ENCODE measurements around the gene ECT2.
"Not testable (repeated sequence)": the region's sequence is repeated elsewhere in the genome, so short reads cannot be mapped to it uniquely, and the experiment has no call there.

ECT2 gene

DNA sequence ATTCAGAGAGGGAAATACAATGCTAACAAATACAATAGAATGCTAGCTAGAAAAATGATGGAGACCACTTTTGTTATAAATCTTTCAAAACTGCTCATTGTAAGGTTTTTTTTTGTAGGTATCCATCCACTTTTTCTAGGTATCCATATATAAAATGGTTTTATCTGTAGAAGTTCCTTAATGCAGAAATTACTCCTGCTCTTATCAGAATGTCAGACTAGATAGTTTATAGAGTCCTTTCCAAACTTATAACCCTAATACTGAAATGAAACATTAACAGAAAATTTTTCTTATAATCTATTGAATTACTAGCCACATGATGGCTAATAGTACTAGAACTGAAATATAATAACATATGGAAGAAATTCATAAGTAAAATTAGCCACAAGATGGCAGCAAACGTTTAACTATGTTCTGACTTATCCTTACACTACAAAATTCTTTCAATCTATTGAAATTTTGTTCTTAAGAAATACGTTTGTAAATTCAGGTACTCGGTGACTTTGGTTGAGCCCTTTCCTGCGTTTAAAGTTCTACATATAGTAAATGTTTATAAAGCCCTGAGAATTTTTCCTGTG is 58.5 kb downstream of the ECT2 start:
- DNase-seq (ENCODE audit: low read depth in 2 of 2) = no peak

DNA sequence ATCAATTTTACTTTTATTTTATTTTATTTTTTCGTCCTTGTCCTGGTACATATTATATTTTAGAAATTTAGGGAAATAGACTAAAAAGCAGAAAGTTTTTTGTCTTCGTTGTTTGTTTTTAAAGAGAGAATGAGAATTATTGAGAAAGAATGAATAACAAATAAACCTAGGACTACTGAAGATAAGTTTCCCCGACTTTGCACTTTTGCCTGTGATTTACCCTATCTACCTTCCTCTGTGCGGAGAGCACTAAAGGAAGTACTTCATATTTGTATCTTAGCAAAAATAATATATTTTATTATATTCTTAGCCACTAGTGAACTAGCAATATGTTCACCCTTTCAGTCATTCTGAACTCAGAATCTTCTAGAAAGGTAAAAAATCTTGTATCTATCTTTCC is 60.6 kb downstream of the ECT2 start:
- no peak for DNase-seq (ENCODE audit: low read depth in 2 of 2)

DNA sequence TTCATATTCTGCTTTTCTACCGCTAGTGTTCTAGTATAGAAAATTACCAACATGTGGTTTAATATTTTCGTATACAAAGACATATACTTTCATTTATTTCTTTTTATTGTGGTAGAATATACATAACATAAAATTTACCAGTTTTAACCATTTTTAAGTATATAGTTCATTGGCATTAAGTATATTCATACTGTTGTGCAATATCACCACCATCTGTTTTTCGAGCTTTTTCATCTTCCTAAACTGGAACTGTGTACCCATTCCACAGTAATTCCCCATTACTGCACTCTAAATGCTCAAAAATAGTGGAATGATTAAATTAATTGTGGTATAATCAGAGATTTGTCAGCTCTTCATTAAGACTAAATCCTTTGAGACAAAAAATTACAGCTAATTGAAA is 62.9 kb downstream of the ECT2 start:
- no peak for DNase-seq (ENCODE audit: low read depth in 2 of 2)

DNA sequence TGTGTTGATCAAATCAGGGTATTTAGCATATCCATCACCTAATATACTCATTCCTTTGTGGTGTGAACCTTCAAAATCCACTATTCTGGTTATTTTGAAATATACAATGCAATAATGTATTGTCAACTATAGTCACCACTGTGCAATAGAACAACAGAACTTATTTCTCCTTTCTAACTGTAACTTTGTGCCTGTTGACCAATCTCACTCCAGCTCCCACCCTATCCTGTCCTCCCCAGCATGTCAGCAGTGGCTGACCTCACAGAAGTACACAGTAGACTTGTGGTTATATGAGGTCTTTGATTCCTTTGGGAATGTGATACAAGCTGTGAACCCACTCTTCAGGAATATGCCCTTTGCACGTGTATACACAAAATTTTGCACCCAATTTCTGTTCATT is 64.2 kb downstream of the ECT2 start:
- no peak for DNase-seq (ENCODE audit: low read depth in 2 of 2)

DNA sequence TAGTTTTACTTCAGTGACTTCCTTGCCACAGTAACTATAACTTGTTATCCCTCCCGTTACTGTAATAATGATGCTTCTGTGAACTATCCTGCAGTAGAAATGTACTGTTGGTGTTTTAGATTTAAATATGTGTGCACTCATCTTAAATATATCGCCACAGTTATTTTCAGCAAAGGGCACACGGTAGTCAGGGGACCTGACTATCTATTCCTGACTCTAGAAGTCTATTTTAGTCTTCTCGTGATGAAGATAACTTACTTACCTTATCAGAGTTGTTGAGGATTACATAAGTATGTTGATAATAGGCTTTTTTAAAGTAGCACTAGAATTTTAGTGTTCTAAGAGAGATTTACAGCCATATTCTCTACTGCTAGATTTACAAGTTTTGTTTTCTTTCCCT is 65.3 kb downstream of the ECT2 start:
- no peak for DNase-seq (ENCODE audit: low read depth in 2 of 2)

DNA sequence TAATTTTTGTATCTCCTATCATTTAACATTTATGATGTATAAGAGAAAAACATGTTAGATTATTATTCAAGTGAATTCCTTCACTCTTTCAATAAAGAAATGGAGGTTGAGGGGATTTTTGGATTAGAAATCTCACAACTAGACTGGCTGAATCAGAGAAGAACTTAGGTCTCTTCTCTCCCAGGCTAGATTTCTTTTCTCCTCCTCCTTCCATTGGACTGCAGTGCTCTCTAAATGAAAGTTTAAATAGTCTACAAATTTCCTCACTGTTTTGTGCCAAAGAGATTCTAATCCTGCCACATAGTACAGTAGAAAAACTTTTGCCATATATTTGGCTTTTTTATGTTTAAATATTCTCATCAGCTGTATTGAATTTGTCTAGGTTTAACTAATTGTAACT is 65.8 kb downstream of the ECT2 start:
- DNase-seq (ENCODE audit: low read depth in 2 of 2) = no peak

DNA sequence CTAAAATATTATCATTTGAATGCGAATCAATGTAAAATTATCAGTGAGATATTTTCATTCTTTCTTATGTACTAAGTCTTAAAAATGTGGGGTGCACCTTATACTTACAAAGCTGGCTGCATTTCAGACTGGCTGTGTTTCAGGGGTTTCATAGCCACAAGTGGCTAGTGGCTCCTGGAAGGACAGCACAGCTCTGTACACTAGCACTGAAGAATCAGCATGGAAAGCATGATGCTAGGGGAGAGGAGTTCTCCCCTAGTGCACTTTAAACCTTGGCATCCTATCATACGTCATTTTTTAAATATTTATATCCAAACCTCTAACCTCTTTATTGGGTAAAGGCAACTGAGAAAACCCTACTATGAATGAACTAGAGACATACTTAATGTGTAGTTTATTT is 66.4 kb downstream of the ECT2 start:
- DNase-seq (ENCODE audit: low read depth in 2 of 2) = no peak

DNA sequence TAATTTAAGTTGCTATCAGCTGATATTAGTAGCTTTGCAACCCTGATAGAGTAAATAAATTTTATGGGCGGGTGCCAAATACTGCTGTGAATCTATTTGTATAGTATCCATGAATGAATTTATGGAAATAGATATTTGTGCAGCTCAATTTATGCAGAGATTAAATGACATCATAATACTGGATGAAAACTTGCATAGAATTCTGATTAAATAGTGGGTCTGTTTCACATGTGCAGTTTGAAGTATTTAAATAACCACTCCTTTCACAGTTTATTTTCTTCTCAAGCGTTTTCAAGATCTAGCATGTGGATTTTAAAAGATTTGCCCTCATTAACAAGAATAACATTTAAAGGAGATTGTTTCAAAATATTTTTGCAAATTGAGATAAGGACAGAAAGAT is 70.0 kb downstream of the ECT2 start:
- DNase-seq (ENCODE audit: low read depth in 2 of 2) = no peak

DNA sequence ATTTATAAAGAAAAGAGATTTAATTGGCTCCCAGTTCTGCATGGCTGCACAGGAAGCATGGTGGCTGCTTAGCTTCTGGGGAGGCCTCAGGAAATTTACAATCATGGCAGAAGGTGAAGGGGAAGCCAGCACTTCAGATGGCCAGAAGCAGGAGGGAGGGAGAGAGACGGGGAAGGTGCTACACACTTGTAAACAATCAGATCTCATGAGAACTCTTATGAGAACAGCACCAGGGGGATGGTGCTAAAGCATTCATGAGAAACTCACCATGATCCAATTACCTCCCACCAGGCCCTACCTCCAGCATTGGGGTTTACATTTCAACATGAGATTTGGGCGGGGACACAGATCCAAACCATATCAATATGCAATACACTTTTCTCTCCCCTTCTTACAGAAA is 73.7 kb downstream of the ECT2 start:
- DNase-seq (ENCODE audit: low read depth in 2 of 2) = no peak

DNA sequence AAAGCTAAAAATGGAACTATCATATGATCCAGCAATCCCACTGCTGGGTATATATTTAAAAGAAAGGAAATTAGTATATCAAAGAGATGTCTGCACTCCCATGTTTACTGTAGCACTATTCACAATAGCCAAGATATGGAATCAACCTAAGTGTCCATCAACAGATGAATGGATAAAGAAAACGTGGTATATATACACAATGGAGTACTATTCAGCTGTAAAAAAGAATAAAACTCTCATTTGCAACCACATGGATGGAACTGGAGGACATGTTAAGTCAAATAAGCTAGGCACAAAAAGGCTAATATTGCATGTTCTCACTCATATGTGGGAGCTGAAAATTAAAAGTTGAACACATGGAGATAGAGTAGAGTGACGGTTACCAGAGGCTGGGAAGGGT is 76.7 kb downstream of the ECT2 start:
- not testable (repeated sequence) for DNase-seq (ENCODE audit: low read depth in 2 of 2)

DNA sequence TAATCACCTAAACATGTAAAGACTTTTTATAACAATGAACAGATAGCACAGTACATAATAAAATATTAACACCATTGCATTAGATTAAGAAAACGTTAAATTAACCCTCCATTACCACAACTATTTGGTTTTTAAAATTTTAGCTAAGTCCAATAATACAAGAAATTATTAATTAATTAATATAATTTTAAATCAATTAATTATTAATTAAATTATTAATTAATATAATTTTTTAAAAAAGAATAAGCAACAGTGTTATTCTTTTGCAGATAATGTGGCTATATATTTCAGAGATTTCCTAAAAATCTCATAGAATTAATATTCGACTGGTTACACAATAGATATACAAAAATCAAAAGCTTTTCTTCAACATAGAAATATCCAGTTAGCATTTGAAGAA is 82.5 kb downstream of the ECT2 start:
- DNase-seq (ENCODE audit: low read depth in 2 of 2) = no peak

DNA sequence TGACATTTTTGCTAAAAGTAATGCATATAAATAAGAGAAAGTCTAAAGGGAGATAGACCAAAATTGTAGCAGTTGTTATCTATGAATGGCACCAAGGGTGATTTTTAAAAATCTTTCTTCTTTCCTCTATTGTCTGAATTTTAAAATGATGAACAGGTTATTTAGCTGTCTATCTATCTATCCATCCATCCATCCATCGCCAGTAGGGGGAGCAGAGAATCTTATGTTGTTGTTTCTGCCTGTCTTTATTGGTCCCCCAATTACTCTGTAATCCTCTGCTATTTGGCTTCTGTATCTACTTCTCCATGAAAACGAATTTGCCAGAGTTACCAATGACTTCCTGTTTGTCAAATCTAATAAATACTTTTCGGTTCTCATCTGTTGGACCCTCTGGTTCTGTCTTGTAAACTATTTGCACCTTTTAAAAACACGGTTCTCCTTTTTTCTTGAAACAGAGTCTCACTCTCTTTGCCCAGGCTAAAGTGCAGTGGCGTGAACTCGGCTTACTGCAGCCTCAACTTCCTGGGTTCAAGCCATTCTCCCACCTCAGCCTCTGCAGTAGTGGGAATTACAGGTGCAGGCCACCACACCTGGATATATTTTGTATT is 86.0 kb downstream of the ECT2 start:
- no peak for DNase-seq (ENCODE audit: low read depth in 2 of 2)

DNA sequence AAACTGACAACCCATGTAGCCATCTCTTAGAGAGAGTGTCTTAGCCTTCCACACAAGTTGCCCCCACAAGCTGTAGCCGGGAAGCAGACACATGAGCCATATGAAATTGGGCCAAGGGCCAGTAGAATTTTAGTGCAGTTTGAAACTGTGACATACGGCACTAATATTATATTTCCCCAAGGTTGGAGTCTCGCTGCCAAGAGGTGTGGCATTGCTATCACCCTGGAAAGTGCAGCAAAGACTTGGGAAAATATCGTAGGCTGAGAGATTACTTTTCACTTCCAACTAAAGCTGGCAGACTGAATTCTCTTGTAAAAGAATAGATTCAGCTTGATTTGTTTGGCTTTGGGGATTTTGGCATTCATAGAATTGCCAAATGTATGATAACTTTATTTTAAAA is 89.2 kb downstream of the ECT2 start:
- DNase-seq (ENCODE audit: low read depth in 2 of 2) = no peak

DNA sequence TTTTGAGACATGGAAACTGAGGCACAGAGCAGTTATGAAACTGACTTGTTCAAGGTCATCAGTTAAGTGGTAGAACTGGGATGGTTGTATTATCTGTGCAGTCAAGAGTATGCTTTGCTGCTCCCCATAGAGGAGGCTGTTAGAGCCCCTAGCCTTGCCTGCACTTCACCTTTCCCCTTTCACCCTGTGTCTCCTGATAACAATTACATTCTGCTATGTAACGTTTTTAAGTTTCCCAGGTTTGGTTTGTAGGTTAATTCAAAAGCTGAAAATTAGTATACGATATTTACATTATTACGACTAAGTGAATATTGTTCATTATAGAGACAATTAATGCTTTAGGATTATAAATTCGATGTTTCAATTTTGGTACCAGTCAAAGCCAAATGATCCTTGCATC is 89.9 kb downstream of the ECT2 start:
- DNase-seq (ENCODE audit: low read depth in 2 of 2) = no peak

DNA sequence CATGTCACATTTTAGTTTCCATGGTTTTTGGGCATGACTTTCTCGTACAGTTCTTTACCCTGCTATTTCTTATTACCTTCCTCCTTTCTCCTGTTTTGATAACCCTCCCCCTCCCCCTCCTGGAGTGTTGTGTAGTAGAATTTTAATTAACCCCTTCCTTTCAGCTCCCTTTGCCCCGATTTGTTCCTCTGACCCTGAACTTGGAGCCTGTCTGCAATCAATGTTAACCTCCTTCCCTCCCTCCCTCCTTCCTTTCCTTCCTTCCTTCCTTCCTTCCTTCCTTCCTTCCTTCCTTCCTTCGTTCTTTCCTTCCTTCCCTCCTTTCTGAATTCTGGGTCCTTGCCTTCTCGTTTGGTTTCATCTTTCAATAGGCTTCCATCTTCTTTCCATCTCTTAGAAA is 90.4 kb downstream of the ECT2 start:
- DNase-seq (ENCODE audit: low read depth in 2 of 2) = no peak

DNA sequence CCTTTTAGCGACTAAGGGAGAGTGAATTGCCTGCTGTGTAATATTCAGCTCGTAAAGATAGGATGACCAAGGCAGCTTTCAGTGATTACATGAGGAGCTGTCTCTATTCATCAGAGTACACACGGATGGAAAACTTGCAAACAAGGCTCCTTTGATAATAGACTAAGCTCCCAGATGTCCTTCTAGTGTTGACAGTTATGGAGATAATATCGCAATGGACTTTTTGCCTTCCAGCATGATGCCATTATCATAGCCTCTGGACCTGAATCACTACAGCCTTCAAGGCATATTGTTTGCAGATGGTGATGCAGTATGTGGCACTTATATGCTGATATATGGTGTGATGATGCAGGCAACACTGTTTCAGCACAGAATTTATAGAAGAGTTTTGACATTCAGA is 93.9 kb downstream of the ECT2 start:
- no peak for DNase-seq (ENCODE audit: low read depth in 2 of 2)

DNA sequence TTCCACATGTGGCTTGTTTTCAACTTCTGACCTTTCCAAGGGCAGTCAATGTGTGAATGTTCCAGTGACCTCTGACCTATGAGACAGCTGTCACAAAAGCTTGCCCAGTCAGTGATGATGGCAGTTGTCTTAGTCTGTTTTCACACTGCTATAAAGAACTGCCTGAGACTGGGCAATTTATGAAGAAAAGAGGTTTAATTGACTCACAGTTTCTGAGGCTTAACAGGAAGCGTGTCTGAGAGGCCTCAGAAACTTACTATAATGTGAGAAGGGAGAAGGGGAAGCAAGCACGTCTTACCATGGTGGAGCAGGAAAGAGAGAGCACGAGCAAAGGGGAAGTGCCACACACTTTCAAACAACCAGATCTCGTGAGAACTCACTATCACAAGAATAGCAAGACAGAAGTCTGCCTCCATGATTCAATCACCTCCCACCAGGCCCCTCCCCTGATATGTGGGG is 95.6 kb downstream of the ECT2 start:
- no peak for DNase-seq (ENCODE audit: low read depth in 2 of 2)

DNA sequence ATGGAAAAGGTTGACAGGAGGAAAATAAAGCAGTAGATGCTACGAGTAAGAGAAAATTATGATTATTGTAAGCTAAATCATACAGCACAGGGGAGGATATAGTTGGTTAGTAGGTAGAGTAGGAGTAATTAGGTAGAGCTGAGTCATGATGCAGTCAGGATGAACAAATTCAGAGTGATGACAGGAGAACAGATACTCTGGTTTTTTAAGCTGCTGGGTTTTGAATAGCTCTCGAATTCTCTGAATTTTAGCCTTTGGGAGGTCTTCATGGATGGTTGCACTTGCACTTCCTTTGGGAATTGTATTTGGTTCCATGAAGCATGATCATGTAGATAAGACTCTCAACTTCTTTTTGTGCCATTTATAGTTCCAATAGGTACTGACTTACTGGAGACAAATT is 96.2 kb downstream of the ECT2 start:
- DNase-seq (ENCODE audit: low read depth in 2 of 2) = no peak

DNA sequence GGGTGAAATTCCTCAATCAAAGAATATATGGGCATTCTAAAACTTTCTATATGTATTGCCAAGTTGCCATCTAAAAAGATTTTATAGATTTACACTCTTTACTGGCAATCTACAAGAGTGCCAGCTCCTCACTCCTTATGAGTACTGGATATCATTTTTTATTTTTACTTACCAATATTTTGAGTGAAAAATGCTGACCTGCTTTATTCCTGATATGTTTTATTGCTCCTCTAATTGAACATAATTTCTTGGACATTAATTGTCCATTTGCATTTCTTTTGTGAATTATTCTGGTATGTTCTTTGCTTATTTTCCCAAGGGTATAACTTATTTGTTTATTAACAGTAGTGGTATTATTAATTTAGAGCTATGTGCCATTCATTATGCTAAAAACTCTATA is 96.8 kb downstream of the ECT2 start:
- no peak for DNase-seq (ENCODE audit: low read depth in 2 of 2)

DNA sequence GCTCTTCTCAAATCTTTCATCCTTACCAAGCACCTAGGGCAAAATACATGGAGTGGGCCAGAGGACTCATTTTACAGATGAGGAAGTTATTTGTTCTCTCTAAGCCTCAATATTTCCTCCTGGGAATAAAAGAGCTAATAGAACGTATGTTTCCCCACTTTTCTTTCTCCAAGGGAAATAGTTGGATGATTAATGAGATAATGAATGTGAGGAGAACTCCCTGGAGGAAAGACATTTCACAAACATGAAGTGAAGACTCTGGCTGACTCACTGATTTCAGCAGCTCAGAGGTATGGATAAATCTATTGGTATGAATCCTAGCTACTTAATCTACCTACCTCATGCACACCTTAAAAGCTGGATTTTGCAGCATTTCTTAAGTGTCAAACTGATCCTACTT is 98.4 kb downstream of the ECT2 start:
- DNase-seq (ENCODE audit: low read depth in 2 of 2) = no peak

DNA sequence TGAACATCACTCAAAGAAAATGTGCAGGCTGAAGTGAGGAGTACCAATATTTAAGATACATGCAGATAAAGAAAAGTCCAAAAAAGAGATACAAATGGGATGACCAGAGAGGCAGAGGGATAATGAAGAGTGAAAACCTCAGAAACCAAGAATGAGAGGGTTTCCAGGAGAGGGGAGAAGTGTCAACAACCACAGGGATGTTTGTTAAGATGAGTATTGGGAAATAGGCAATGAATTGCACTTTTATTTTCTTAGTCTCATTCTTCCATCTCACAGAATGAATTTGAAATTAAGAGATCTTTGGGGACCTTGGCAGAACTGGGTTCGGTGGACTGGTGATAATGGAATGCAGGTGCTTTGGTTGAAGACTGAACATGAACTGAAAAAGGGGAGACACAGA is 102.5 kb downstream of the ECT2 start:
- no peak for DNase-seq (ENCODE audit: low read depth in 2 of 2)

DNA sequence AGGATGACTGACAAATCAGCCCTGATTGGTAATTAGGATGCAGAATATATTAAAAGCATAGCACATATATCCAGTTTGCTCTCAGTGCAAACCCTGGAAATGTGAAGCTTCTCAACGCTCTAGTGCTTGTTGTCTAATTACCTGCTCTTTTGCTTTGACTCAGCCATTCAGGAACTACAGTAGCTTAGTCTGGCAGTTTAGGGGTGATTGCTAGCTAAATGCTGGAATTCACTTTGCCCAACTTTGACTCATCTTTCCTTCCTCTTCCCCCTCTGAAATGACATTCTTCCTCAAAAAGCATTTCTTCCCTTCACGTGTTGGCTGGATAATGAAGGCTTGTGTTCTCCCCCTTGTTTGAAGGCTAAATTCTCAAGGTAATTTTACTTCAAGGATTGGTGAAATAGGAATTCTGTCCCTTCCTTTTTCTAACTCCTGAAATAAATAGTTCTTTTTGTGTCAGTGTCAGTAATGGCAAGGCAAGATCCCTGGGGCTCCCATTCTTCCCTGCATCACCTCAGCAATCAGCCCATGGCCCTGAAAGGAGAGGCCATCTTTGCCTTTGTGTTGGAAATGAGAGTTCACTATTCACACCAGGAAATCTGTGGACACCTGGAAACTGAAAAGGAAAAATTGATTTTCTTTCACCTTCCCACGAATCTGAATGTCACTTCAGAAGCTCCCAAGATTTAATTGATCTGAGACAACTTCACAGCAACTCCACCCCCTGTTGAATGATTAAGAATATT is 103.6 kb downstream of the ECT2 start:
- DNase-seq (ENCODE audit: low read depth in 2 of 2) = no peak

DNA sequence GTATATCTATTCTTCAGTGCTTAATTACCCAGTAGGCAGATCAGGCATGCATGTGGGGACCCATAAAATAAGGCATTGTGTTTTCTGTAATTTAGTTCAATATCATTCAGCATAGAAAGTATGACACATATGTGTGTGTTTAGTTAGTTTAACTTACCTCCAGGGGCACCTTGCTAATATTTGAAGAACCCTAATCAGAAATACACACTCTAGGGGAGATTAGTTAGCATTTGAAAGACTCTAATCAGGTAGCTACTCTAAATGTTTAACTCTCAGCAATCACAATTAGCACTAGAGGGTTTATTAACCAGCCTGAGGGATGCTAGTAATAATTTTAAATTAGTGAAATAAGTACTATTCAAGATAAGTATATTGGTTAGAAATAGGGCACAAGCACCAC is 104.5 kb downstream of the ECT2 start:
- no peak for DNase-seq (ENCODE audit: low read depth in 2 of 2)

Data from stimulated activated CD8-positive, alpha-beta memory T cell treated with anti-CD3 and anti-CD28 coated beads, Interleukin-15, amount 100 ng/mL, for 48 hours (primary cell).